SK-N-SH treated with all-trans-retinoic acid at 6 μM for 48 hours (cell line): ENCODE data around the gene SAPCD1.

Experiments used
- ATAC-seq: fragments of 200-7000 bp; cut with Tn5 transposase; 3 replicates; pipeline ENCODE4 v1.9.1; 2020; ENCODE audit warnings: mild to moderate bottlenecking, moderate library complexity
- ARNTL ChIP-seq: fragments of 450-650 bp; formaldehyde crosslinking; IDR thresholded peaks from 2 replicates; pipeline ENCODE4 v1.5.0; 2020; ENCODE audit warnings: low read depth, mild to moderate bottlenecking, moderate library complexity, borderline replicate concordance
- BACH2 ChIP-seq: fragments of 250-450 bp; sonication (Bioruptor Pico); IDR thresholded peaks from 2 replicates; pipeline ENCODE4 v1.9.0; 2021; ENCODE audit warnings: mild to moderate bottlenecking, borderline replicate concordance
- CSDC2 ChIP-seq: fragments of 250-450 bp; sonication (Bioruptor Pico); IDR thresholded peaks from 2 replicates; pipeline ENCODE4 v1.5.0; 2020; ENCODE audit warnings: mild to moderate bottlenecking, moderate library complexity
- ESRRG ChIP-seq: fragments of 250-450 bp; sonication (Bioruptor Pico); IDR thresholded peaks from 2 replicates; pipeline ENCODE4 v1.6.1; 2021; ENCODE audit warnings: mild to moderate bottlenecking
- GLIS3 ChIP-seq: fragments of 250-450 bp; sonication (Bioruptor Pico); IDR thresholded peaks from 2 replicates; pipeline ENCODE4 v1.5.0; 2020; ENCODE audit warnings: mild to moderate bottlenecking, moderate library complexity
- ISL1 ChIP-seq: fragments of 250-450 bp; sonication (Bioruptor Pico); IDR thresholded peaks from 2 replicates; pipeline ENCODE4 v2.1.2; 2022; ENCODE audit warnings: mild to moderate bottlenecking, moderate library complexity
- OSR1 ChIP-seq: fragments of 250-450 bp; sonication (Bioruptor Pico); IDR thresholded peaks from 2 replicates; pipeline ENCODE4 v1.8.0; 2022; ENCODE audit warnings: moderate library complexity, mild to moderate bottlenecking, inconsistent platforms
- PPARA ChIP-seq: fragments of 250-450 bp; sonication (Bioruptor Pico); IDR thresholded peaks from 2 replicates; pipeline ENCODE4 v1.5.0; 2020; ENCODE audit warnings: mild to moderate bottlenecking, borderline replicate concordance
- RARB ChIP-seq: fragments of 250-450 bp; sonication (Bioruptor Pico); IDR thresholded peaks from 2 replicates; pipeline ENCODE4 v1.8.0; 2021; ENCODE audit warnings: mild to moderate bottlenecking, moderate library complexity
- SNAI2 ChIP-seq: fragments of 250-450 bp; sonication (Bioruptor Pico); IDR thresholded peaks from 2 replicates; pipeline ENCODE4 v1.5.0; 2020; ENCODE audit warnings: mild to moderate bottlenecking, moderate library complexity
- TCF4 ChIP-seq: fragments of 250-450 bp; sonication (Bioruptor Pico); IDR thresholded peaks from 2 replicates; pipeline ENCODE4 v1.8.0; 2021; ENCODE audit warnings: mild to moderate bottlenecking, moderate library complexity, borderline replicate concordance
- TOX ChIP-seq: fragments of 250-450 bp; sonication (Bioruptor Pico); IDR thresholded peaks from 2 replicates; pipeline ENCODE4 v1.8.0; 2021; ENCODE audit warnings: mild to moderate bottlenecking, moderate library complexity, borderline replicate concordance
- ZC3H10 ChIP-seq: fragments of 250-450 bp; sonication (Bioruptor Pico); IDR thresholded peaks from 2 replicates; pipeline ENCODE4 v1.5.1; 2021; ENCODE audit warnings: mild to moderate bottlenecking, moderate library complexity
- ZFP30 ChIP-seq: fragments of 450-650 bp; formaldehyde crosslinking; IDR thresholded peaks from 2 replicates; pipeline ENCODE4 v1.5.0; 2022; ENCODE audit warnings: mild to moderate bottlenecking, moderate library complexity
- ZNF565 ChIP-seq: fragments of 450-650 bp; formaldehyde crosslinking; conservative IDR thresholded peaks from 2 replicates; pipeline ENCODE4 v1.5.0; 2020; ENCODE audit warnings: low read depth, mild to moderate bottlenecking, moderate library complexity
- ZNF70 ChIP-seq: fragments of 450-650 bp; formaldehyde crosslinking; IDR thresholded peaks from 2 replicates; pipeline ENCODE4 v1.5.0; 2020; ENCODE audit warnings: mild to moderate bottlenecking, moderate library complexity
- ZNF8 ChIP-seq: fragments of 450-650 bp; formaldehyde crosslinking; IDR thresholded peaks from 2 replicates; pipeline ENCODE4 v1.5.0; 2020; ENCODE audit warnings: mild to moderate bottlenecking, moderate library complexity
- TF ChIP-seq, protein P1 (sequence below): fragments of 250-450 bp; sonication (Bioruptor Pico); IDR thresholded peaks from 2 replicates; pipeline ENCODE4 v1.8.0; 2020; ENCODE audit warnings: mild to moderate bottlenecking, moderate library complexity, borderline replicate concordance
- TF ChIP-seq, protein P2 (sequence below): fragments of 250-450 bp; sonication (Bioruptor Pico); IDR thresholded peaks from 2 replicates; pipeline ENCODE4 v1.8.0; 2021; ENCODE audit warnings: low read depth, mild to moderate bottlenecking, moderate library complexity, borderline replicate concordance
- TF ChIP-seq, protein P3 (sequence below): fragments of 250-450 bp; sonication (Bioruptor Pico); IDR thresholded peaks from 2 replicates; pipeline ENCODE4 v1.5.1; 2020; ENCODE audit warnings: low read depth, mild to moderate bottlenecking, moderate library complexity
- TF ChIP-seq, protein P4 (sequence below): fragments of 250-450 bp; sonication (Bioruptor Pico); IDR thresholded peaks from 2 replicates; pipeline ENCODE4 v1.5.1; 2021; ENCODE audit warnings: mild to moderate bottlenecking, moderate library complexity
- TF ChIP-seq, protein P5 (sequence below): fragments of 250-450 bp; sonication (Bioruptor Pico); IDR thresholded peaks from 2 replicates; pipeline ENCODE4 v1.5.0; 2020; ENCODE audit warnings: mild to moderate bottlenecking, moderate library complexity

SAPCD1 gene

DNA sequence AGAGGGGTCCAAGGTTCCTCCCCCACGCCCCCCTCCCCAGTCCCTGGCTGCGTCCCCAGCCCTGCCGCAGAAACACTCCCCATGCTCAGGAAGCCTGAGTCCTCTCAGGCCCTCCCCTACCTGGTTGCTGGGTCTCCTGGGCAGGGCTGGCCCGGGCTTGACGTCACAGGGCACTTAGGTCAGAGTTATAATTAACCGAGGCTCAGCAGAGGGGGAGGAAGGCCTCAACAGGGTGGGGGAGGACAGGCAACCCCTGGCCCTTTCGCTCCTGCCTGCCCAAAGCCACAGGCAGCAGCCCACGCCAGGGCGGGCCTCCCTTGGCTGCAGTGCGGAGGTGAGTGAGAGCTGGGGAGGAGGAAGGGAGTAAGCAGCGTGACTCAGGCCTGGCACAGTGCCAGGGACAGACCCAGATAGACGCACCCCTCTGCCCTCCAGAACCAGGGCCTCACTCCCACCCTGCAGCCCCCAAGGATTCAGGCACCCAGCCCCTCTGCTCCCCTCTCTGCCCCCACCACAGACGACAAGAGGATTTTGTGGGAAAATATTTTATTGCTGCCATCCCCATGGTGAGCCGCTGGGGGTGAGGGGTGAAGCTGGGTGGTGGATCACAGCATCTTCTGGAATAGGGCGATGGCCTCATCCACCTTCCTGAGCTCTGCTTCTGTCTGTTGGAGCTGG is 14.7 kb downstream of the SAPCD1 start, which contains the start of gene VWA7:
Gene VWA7 (minus strand): TSS at position 340 of the 678 bp plus-strand sequence. CDS start 549 bp downstream, outside the sequence.
- ATAC-seq = peak; percentile 78
- TF ChIP-seq, protein P1, sequence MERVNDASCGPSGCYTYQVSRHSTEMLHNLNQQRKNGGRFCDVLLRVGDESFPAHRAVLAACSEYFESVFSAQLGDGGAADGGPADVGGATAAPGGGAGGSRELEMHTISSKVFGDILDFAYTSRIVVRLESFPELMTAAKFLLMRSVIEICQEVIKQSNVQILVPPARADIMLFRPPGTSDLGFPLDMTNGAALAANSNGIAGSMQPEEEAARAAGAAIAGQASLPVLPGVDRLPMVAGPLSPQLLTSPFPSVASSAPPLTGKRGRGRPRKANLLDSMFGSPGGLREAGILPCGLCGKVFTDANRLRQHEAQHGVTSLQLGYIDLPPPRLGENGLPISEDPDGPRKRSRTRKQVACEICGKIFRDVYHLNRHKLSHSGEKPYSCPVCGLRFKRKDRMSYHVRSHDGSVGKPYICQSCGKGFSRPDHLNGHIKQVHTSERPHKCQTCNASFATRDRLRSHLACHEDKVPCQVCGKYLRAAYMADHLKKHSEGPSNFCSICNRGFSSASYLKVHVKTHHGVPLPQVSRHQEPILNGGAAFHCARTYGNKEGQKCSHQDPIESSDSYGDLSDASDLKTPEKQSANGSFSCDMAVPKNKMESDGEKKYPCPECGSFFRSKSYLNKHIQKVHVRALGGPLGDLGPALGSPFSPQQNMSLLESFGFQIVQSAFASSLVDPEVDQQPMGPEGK = no peak
- TF ChIP-seq BACH2 (CRISPR knock-in tag) (no peak), TCF4 (CRISPR knock-in tag) (no peak), OSR1 (CRISPR knock-in tag) (no peak), PPARA (CRISPR knock-in tag) (no peak), ZFP30 (CRISPR knock-in tag) (no peak), ZNF8 (CRISPR knock-in tag) (no peak), TOX (CRISPR knock-in tag) (no peak), ZC3H10 (CRISPR knock-in tag) (no peak), SNAI2 (no peak), ZNF70 (CRISPR knock-in tag) (no peak), ISL1 (no peak), ZNF565 (CRISPR knock-in tag) (no peak), ESRRG (CRISPR knock-in tag) (no peak), ARNTL (CRISPR knock-in tag) (no peak), RARB (CRISPR knock-in tag) (no peak)
- TF ChIP-seq, protein P2, sequence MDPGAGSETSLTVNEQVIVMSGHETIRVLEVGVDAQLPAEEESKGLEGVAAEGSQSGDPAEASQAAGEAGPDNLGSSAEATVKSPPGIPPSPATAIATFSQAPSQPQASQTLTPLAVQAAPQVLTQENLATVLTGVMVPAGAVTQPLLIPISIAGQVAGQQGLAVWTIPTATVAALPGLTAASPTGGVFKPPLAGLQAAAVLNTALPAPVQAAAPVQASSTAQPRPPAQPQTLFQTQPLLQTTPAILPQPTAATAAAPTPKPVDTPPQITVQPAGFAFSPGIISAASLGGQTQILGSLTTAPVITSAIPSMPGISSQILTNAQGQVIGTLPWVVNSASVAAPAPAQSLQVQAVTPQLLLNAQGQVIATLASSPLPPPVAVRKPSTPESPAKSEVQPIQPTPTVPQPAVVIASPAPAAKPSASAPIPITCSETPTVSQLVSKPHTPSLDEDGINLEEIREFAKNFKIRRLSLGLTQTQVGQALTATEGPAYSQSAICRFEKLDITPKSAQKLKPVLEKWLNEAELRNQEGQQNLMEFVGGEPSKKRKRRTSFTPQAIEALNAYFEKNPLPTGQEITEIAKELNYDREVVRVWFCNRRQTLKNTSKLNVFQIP (CRISPR knock-in tag) = no peak
- TF ChIP-seq, protein P3, sequence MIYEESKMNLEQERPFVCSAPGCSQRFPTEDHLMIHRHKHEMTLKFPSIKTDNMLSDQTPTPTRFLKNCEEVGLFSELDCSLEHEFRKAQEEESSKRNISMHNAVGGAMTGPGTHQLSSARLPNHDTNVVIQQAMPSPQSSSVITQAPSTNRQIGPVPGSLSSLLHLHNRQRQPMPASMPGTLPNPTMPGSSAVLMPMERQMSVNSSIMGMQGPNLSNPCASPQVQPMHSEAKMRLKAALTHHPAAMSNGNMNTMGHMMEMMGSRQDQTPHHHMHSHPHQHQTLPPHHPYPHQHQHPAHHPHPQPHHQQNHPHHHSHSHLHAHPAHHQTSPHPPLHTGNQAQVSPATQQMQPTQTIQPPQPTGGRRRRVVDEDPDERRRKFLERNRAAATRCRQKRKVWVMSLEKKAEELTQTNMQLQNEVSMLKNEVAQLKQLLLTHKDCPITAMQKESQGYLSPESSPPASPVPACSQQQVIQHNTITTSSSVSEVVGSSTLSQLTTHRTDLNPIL = no peak
- TF ChIP-seq, protein P4, sequence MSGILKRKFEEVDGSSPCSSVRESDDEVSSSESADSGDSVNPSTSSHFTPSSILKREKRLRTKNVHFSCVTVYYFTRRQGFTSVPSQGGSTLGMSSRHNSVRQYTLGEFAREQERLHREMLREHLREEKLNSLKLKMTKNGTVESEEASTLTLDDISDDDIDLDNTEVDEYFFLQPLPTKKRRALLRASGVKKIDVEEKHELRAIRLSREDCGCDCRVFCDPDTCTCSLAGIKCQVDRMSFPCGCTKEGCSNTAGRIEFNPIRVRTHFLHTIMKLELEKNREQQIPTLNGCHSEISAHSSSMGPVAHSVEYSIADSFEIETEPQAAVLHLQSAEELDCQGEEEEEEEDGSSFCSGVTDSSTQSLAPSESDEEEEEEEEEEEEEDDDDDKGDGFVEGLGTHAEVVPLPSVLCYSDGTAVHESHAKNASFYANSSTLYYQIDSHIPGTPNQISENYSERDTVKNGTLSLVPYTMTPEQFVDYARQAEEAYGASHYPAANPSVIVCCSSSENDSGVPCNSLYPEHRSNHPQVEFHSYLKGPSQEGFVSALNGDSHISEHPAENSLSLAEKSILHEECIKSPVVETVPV = no peak
- TF ChIP-seq, all 23 proteins: peak for 0

DNA sequence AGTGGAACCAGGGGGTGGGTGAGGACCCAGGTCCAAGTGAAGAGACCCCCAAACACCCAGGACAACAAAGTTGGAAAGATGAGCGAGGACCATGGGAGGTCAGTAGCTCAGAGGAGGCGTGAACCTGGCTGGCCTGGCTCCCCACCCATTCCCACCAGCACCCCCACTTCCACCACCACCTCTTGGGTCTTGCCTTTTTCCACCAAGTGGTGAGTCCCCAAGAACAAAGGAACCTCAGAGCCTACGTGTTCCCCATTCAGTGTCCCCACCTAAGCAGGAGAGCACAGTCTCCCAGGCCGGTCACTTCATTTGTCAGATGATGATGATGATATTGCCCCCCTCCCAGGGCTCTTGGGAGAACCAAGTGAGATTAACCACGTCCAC is 15.2 kb downstream of the SAPCD1 start:
- ATAC-seq = no peak
- TF ChIP-seq, protein P1 = no peak
- no peak for TF ChIP-seq GLIS3
- TF ChIP-seq ZC3H10 (CRISPR knock-in tag) = no peak
- TF ChIP-seq PPARA (CRISPR knock-in tag) = no peak
- TF ChIP-seq CSDC2 (CRISPR knock-in tag) = no peak
- TF ChIP-seq, protein P5, sequence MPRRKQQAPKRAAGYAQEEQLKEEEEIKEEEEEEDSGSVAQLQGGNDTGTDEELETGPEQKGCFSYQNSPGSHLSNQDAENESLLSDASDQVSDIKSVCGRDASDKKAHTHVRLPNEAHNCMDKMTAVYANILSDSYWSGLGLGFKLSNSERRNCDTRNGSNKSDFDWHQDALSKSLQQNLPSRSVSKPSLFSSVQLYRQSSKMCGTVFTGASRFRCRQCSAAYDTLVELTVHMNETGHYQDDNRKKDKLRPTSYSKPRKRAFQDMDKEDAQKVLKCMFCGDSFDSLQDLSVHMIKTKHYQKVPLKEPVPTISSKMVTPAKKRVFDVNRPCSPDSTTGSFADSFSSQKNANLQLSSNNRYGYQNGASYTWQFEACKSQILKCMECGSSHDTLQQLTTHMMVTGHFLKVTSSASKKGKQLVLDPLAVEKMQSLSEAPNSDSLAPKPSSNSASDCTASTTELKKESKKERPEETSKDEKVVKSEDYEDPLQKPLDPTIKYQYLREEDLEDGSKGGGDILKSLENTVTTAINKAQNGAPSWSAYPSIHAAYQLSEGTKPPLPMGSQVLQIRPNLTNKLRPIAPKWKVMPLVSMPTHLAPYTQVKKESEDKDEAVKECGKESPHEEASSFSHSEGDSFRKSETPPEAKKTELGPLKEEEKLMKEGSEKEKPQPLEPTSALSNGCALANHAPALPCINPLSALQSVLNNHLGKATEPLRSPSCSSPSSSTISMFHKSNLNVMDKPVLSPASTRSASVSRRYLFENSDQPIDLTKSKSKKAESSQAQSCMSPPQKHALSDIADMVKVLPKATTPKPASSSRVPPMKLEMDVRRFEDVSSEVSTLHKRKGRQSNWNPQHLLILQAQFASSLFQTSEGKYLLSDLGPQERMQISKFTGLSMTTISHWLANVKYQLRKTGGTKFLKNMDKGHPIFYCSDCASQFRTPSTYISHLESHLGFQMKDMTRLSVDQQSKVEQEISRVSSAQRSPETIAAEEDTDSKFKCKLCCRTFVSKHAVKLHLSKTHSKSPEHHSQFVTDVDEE (CRISPR knock-in tag) = no peak
- no peak for TF ChIP-seq OSR1 (CRISPR knock-in tag)
- TF ChIP-seq ZNF70 (CRISPR knock-in tag) = no peak
- TF ChIP-seq RARB (CRISPR knock-in tag) = no peak
- TF ChIP-seq ZFP30 (CRISPR knock-in tag) = no peak
- no peak for TF ChIP-seq ZNF565 (CRISPR knock-in tag)
- TF ChIP-seq SNAI2 = no peak
- no peak for TF ChIP-seq BACH2 (CRISPR knock-in tag)
- TF ChIP-seq ARNTL (CRISPR knock-in tag) = no peak
- no peak for TF ChIP-seq ESRRG (CRISPR knock-in tag)
- TF ChIP-seq, protein P2 (CRISPR knock-in tag) = no peak
- TF ChIP-seq, protein P3 = no peak
